Endothelial cell of umbilical vein (primary cell): ENCODE measurements around the gene HDLBP. TPM values are rescaled to one million over a fixed set of nuclear protein-coding genes. Genes with fewer than 3 reads are reported as not detected.

ENCODE experiments used
- BruUV-seq: library from RNA; stranded (reverse); fragments of 400-500 nt; replicated peaks from 2 replicates; lab custom pipeline; 2021; lab: Mats Ljungman, UMichigan
- CTCF ChIA-PET: fragments of 300-600, 350-600 bp; sonication (Branson Sonifier 250); formaldehyde crosslinking; loops from one replicate; lab custom pipeline; 2021; ENCODE audit warnings: antibody characterized with exemption, inconsistent platforms; lab: Charles Lee
- POLR2A ChIA-PET: fragments of 300-600, 350-600 bp; sonication (Branson Sonifier 250); formaldehyde crosslinking; loops from one replicate; lab custom pipeline; 2021; ENCODE audit warnings: antibody characterized with exemption, inconsistent platforms; lab: Charles Lee
- DNase-seq: peaks from one replicate; pipeline ENCODE4 v3.0.0-alpha.2; 2011; ENCODE audit warnings: low read depth, low spot score
- FAIRE-seq: peaks from 2 replicates; lab custom pipeline; 2011; peaks lifted over from hg19 to GRCh38; lab: Jason Lieb, UNC
- H2AFZ ChIP-seq: 2 replicates; pipeline ENCODE4 v1.6.0; 2012; ENCODE audit warnings: low read depth, low read length, control low read depth, inconsistent platforms
- H3K27ac ChIP-seq: 2 replicates; pipeline ENCODE4 v1.5.1; 2011; ENCODE audit warnings: low read depth, mild to moderate bottlenecking, control low read depth, low read length, moderate library complexity; ENCODE audit not compliant: insufficient read depth
- H3K27me3 ChIP-seq, 2 experiments: 2 replicates each; pipeline versions ENCODE4 v1.6.0 to v1.6.1; 2011; ENCODE audit warnings: low read length in 2 of 2, mixed read lengths in 1 of 2; ENCODE audit not compliant: control insufficient read depth in 2 of 2, insufficient read depth in 2 of 2
- H3K36me3 ChIP-seq, 2 experiments: 2 replicates in 1 of 2; 3 replicates in 1 of 2; pipeline ENCODE4 v1.5.1; 2011; ENCODE audit warnings: low read length in 2 of 2, mild to moderate bottlenecking in 1 of 2, moderate library complexity in 1 of 2; ENCODE audit not compliant: control insufficient read depth in 2 of 2, insufficient read depth in 2 of 2; ENCODE audit errors: extremely low read depth in 1 of 2
- H3K4me1 ChIP-seq: 3 replicates; pipeline ENCODE4 v1.5.1; 2011; ENCODE audit warnings: mild to moderate bottlenecking, low read length; ENCODE audit not compliant: control insufficient read depth, insufficient read depth; ENCODE audit errors: extremely low read depth
- H3K4me2 ChIP-seq: 2 replicates; pipeline ENCODE4 v1.6.1; 2011; ENCODE audit warnings: low read length, control low read depth, mixed read lengths; ENCODE audit not compliant: insufficient read depth
- H3K4me3 ChIP-seq, 3 experiments: fragments of 200-600 bp in 1 of 3; sonication (generic), shearing (Covaris generic) in 1 of 3; replicated peaks in 1 of 3; 2 replicates each; pipeline ENCODE4 v1.5.1; 2011 to 2016; ENCODE audit warnings: control low read depth in 3 of 3, low read length in 3 of 3, mild to moderate bottlenecking in 2 of 3, inconsistent platforms in 1 of 3, low read depth in 1 of 3, moderate library complexity in 1 of 3; ENCODE audit not compliant: insufficient read depth in 1 of 3
- H3K79me2 ChIP-seq: 2 replicates; pipeline ENCODE4 v1.6.0; 2012; ENCODE audit warnings: low read length, inconsistent platforms; ENCODE audit not compliant: control insufficient read depth, insufficient read depth
- H3K9ac ChIP-seq: replicated peaks from 2 replicates; pipeline ENCODE3; 2011; ENCODE audit warnings: low read length, control low read depth; ENCODE audit not compliant: insufficient read depth; ENCODE audit errors: extremely low read depth
- H3K9me1 ChIP-seq: replicated peaks from 3 replicates; pipeline ENCODE4 v1.6.0; 2011; ENCODE audit warnings: mild to moderate bottlenecking, low read length; ENCODE audit not compliant: control insufficient read depth, insufficient read depth; ENCODE audit errors: extremely low read depth
- H3K9me3 ChIP-seq: replicated peaks from 2 replicates; pipeline ENCODE4 v1.5.1; 2012; ENCODE audit warnings: low read length, inconsistent platforms; ENCODE audit not compliant: control insufficient read depth, insufficient read depth
- H4K20me1 ChIP-seq: replicated peaks from 2 replicates; pipeline ENCODE3; 2011; ENCODE audit warnings: mild to moderate bottlenecking, low read length; ENCODE audit not compliant: control insufficient read depth, insufficient read depth; ENCODE audit errors: extremely low read depth
- EZH2 ChIP-seq: IDR thresholded peaks from 2 replicates; pipeline ENCODE4 v1.6.1; 2012; ENCODE audit warnings: borderline replicate concordance, low read depth, mild to moderate bottlenecking, moderate library complexity, low read length, inconsistent platforms; ENCODE audit not compliant: severe bottlenecking
- FOS ChIP-seq: IDR thresholded peaks from 2 replicates; pipeline ENCODE4 v1.6.1; 2011; ENCODE audit warnings: mild to moderate bottlenecking, low read length, moderate library complexity, borderline replicate concordance; ENCODE audit not compliant: insufficient read depth
- GATA2 ChIP-seq: IDR thresholded peaks from 2 replicates; pipeline ENCODE4 v1.7.0; 2011; ENCODE audit warnings: low read depth, mild to moderate bottlenecking, moderate library complexity, mixed read lengths, low read length; ENCODE audit not compliant: insufficient read length, insufficient read depth
- JUN ChIP-seq: IDR thresholded peaks from 2 replicates; pipeline ENCODE4 v1.6.1; 2011; ENCODE audit warnings: borderline replicate concordance, low read depth; ENCODE audit not compliant: insufficient read length, insufficient read depth
- MYC ChIP-seq: IDR thresholded peaks from one replicate; pipeline ENCODE4 v1.6.1; 2011; ENCODE audit warnings: mild to moderate bottlenecking, low read depth, low read length
- POLR2A ChIP-seq: IDR thresholded peaks from 2 replicates; pipeline ENCODE4 v1.6.1; 2012; ENCODE audit warnings: low read depth, mild to moderate bottlenecking, control low read depth, low read length
- POLR2AphosphoS5 ChIP-seq: IDR thresholded peaks from 2 replicates; pipeline ENCODE4 v1.6.1; 2012; ENCODE audit warnings: low read depth, mild to moderate bottlenecking, control low read depth, low read length, moderate library complexity; ENCODE audit not compliant: insufficient read depth
- dilution Hi-C: fragments of 300-500 bp; cut with MboI; formaldehyde crosslinking; loops from one replicate; pipeline ENCODE4 v1.15.0; 2019; ENCODE audit warnings: low sequenced_read_pairs; ENCODE audit not compliant: extremely low pct_ligation_motif_present
- intact Hi-C: fragments of 100-400 bp; cut with micrococcal nuclease; formaldehyde crosslinking; loops from one replicate; pipeline ENCODE4 v1.10.0; 2022
- polyA plus RNA-seq, 4 experiments: library from polyadenylated mRNA; depleted of rRNA in 3 of 4; stranded (reverse) in 3 of 4; unstranded in 1 of 4; fragments of >200 nt; gene quantifications; 2 replicates each; pipeline versions ENCODE4 v1.2.1 to v1.2.3, GENCODE V29; 2011 to 2012; ENCODE audit warnings: missing spikeins in 1 of 4
- total RNA-seq: library from RNA; stranded (reverse); gene quantifications from 2 replicates; pipeline ENCODE4 v1.2.3, GENCODE V29; 2021
- TF ChIP-seq, protein P1 (sequence below): IDR thresholded peaks from 2 replicates; pipeline ENCODE4 v1.6.1; 2011; ENCODE audit not compliant: insufficient read depth, insufficient read length
- TF ChIP-seq, protein P2 (sequence below), 2 donors: IDR thresholded peaks; 1 replicate in 1 of 2; 2 replicates in 1 of 2; pipeline ENCODE4 v1.5.1; 2011; ENCODE audit warnings: low read length in 2 of 2, mild to moderate bottlenecking in 2 of 2, moderate library complexity in 2 of 2, control low read depth in 1 of 2, inconsistent platforms in 1 of 2, low read depth in 1 of 2; ENCODE audit not compliant: insufficient read depth in 1 of 2; ENCODE audit errors: extremely low read depth in 1 of 2

The HDLBP gene
- total and polyA plus RNA-seq, 2 donors (not counting 3 experiments of a cell fraction or from before 2014, with no cell fraction given), result 379 to 569 TPM

DNA sequence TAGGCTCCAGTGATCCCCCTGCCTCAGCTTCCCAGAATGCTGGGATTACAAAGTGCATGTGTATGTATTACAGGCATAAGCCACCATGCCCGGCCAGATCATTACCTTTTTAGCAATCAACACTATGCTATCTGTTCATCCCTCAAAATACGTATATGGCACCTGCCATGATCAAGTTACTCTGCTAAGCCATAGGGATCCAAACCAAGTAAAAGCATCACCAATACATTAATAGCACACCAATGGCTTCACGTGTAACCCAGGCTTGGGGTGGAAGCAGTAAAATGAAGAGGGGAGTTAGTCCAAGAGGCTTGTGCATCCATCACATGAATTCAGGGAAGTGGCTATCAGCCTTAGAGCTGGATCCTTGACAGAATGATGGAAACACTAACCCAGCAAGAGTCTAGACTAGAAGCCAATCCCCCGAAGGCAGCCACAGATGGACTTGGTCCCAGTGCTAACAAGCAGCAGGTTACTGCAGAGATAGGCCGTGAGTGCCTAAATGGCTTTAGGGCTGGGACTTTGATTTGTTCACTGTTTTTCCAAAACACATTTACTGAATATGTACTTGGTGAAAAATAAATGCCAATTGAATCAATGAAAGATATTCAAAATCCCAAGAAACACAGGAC lies 11.3 kb downstream of the HDLBP start:
- Histone ChIP-seq H2AFZ (no peak overlapping the region), H4K20me1 (peaks cover 2% of the 10 kb centered on the region), H3K4me3 (no peak overlapping the region), H3K36me3 (peaks cover 0 to 4% of the 10 kb centered on the region in 2 experiments), H3K79me2 (peaks cover 96% of the 10 kb centered on the region), H3K4me2 (no peak overlapping the region), H3K9ac (no peak overlapping the region), H3K4me1 (no peaks in the 10 kb centered on the region), H3K9me3 (no peaks in the 10 kb centered on the region), H3K27me3 (no peaks in the 10 kb centered on the region), H3K9me1 (no peaks in the 10 kb centered on the region), H3K27ac (no peak overlapping the region)
- BruUV-seq, result no TSS peak
- no peak for FAIRE-seq
- DNase-seq, result no peak
- dilution Hi-C loops, result no loop called here
- POLR2A ChIA-PET, result no interaction called here
- intact Hi-C loops, result loop anchor here (10.0 kb wide), 1 partner anchor 1929 kb away; no protein-coding TSS in a partner anchor
- TF ChIP-seq, protein P1, sequence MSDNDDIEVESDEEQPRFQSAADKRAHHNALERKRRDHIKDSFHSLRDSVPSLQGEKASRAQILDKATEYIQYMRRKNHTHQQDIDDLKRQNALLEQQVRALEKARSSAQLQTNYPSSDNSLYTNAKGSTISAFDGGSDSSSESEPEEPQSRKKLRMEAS, result no peak
- TF ChIP-seq, protein P2, sequence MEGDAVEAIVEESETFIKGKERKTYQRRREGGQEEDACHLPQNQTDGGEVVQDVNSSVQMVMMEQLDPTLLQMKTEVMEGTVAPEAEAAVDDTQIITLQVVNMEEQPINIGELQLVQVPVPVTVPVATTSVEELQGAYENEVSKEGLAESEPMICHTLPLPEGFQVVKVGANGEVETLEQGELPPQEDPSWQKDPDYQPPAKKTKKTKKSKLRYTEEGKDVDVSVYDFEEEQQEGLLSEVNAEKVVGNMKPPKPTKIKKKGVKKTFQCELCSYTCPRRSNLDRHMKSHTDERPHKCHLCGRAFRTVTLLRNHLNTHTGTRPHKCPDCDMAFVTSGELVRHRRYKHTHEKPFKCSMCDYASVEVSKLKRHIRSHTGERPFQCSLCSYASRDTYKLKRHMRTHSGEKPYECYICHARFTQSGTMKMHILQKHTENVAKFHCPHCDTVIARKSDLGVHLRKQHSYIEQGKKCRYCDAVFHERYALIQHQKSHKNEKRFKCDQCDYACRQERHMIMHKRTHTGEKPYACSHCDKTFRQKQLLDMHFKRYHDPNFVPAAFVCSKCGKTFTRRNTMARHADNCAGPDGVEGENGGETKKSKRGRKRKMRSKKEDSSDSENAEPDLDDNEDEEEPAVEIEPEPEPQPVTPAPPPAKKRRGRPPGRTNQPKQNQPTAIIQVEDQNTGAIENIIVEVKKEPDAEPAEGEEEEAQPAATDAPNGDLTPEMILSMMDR (IDR thresholded peaks at IDR 0.05; ENCODE audit: extremely low read depth in 1 of 2, insufficient read depth in 1 of 2, low read depth in 1 of 2, low read length in 2 of 2), result no peak
- TF ChIP-seq MYC, result no peak
- no peak for TF ChIP-seq JUN
- TF ChIP-seq POLR2A, result no peak
- no peak for TF ChIP-seq GATA2
- no peak for TF ChIP-seq FOS
- no peak for TF ChIP-seq EZH2
- no peak for TF ChIP-seq POLR2AphosphoS5
- CTCF ChIA-PET, result interaction anchor here (1.8 to 2.1 kb wide), 2 partner anchors 8 to 12 kb away, joined by 4 to 6 read pairs; no protein-coding TSS in a partner anchor
